Prostate gland (tissue), 2 donors: Measurements from ENCODE around the gene LRRC14B.

Experiments
- POLR2A ChIP-seq: fragments of 450-650 bp; IDR thresholded peaks from one replicate; pipeline ENCODE4 v1.6.1; 2016; ENCODE audit warnings: antibody characterized with exemption, mild to moderate bottlenecking
- TF ChIP-seq, protein P1 (sequence below), 4 experiments: fragments of 200-600 bp in 2 of 4; fragments of 450-650 bp in 2 of 4; sonication (generic) in 2 of 4; IDR thresholded peaks; 1 replicate in 3 of 4; 2 replicates in 1 of 4; pipeline ENCODE4 v1.5.1; 2016 to 2019; ENCODE audit warnings: antibody characterized with exemption in 4 of 4, mild to moderate bottlenecking in 2 of 4, moderate library complexity in 2 of 4

GRCh38 chr5:149745-150485 is 41.4 kb upstream of the LRRC14B start:
- TF ChIP-seq, protein P1, sequence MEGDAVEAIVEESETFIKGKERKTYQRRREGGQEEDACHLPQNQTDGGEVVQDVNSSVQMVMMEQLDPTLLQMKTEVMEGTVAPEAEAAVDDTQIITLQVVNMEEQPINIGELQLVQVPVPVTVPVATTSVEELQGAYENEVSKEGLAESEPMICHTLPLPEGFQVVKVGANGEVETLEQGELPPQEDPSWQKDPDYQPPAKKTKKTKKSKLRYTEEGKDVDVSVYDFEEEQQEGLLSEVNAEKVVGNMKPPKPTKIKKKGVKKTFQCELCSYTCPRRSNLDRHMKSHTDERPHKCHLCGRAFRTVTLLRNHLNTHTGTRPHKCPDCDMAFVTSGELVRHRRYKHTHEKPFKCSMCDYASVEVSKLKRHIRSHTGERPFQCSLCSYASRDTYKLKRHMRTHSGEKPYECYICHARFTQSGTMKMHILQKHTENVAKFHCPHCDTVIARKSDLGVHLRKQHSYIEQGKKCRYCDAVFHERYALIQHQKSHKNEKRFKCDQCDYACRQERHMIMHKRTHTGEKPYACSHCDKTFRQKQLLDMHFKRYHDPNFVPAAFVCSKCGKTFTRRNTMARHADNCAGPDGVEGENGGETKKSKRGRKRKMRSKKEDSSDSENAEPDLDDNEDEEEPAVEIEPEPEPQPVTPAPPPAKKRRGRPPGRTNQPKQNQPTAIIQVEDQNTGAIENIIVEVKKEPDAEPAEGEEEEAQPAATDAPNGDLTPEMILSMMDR (IDR thresholded peaks at IDR 0.05) = no peak
- no peak for TF ChIP-seq POLR2A
